K562 (cell line): ENCODE data around the gene PHF21B.

Experiments
- NFYB ChIP-seq: IDR thresholded peaks from 2 replicates; pipeline ENCODE4 v1.6.1; 2011; ENCODE audit warnings: mild to moderate bottlenecking, moderate library complexity; ENCODE audit not compliant: insufficient read length; ENCODE audit errors: extremely low read depth
- TF ChIP-seq, protein P1 (sequence below): fragments of 450-650 bp; formaldehyde crosslinking; IDR thresholded peaks from 2 replicates; pipeline ENCODE4 v1.4.0; 2020; ENCODE audit warnings: mild to moderate bottlenecking, mixed read lengths

DNA sequence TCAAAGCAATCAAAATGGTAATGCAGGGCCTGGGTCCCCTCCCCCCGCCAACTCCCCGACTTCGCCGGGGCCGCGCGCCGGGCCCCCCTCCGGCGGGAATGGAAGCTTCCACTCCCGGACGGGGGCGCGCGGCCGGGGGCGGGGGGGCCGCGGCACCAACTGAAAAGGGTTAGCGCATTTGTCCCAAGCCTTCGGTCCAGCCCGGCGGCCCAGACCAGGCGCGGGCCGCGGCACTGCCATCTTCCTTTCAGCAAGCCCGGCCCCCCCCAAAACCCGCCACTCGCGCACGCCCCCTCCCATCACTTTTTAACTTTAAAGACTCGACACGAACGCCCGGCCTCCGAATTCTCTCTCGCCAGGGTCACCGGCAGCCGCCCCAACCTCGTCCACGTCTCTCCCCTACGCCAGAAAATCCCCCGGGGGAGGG is 2.8 kb downstream of the PHF21B start:
- TF ChIP-seq NFYB: no peak
- TF ChIP-seq, protein P1, sequence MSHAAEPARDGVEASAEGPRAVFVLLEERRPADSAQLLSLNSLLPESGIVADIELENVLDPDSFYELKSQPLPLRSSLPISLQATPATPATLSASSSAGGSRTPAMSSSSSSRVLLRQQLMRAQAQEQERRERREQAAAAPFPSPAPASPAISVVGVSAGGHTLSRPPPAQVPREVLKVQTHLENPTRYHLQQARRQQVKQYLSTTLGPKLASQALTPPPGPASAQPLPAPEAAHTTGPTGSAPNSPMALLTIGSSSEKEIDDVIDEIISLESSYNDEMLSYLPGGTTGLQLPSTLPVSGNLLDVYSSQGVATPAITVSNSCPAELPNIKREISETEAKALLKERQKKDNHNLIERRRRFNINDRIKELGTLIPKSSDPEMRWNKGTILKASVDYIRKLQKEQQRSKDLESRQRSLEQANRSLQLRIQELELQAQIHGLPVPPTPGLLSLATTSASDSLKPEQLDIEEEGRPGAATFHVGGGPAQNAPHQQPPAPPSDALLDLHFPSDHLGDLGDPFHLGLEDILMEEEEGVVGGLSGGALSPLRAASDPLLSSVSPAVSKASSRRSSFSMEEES: no peak
